Right cardiac atrium (tissue), 5 donors: ENCODE data around the gene DPP3. TPM values are rescaled to one million over a fixed set of nuclear protein-coding genes. Genes with fewer than 3 reads are reported as not detected.

Experiments used
- ATAC-seq, 2 donors: fragments of 200-7000 bp; cut with Tn5 transposase; one replicate each; pipeline versions ENCODE4 v1.8.0 to v1.9.1; 2020; ENCODE audit warnings: moderate library complexity in 2 of 2, mild to moderate bottlenecking in 1 of 2
- DNase-seq, 3 donors: peaks; one replicate each; pipeline ENCODE4 v3.0.0-alpha.2; 2020
- H3K27ac ChIP-seq: one replicate; pipeline ENCODE4 v1.5.1; 2013; ENCODE audit warnings: mild to moderate bottlenecking, low read length, control low read depth, moderate library complexity
- H3K27me3 ChIP-seq: one replicate; pipeline ENCODE4 v1.6.1; 2013; ENCODE audit not compliant: control insufficient read depth, insufficient read depth
- H3K4me1 ChIP-seq: one replicate; pipeline ENCODE4 v1.6.1; 2013; ENCODE audit warnings: low read length; ENCODE audit not compliant: control insufficient read depth, insufficient read depth
- H3K4me3 ChIP-seq: one replicate; pipeline ENCODE4 v1.5.1; 2013; ENCODE audit warnings: low read length, control low read depth
- H3K9me3 ChIP-seq: one replicate; pipeline ENCODE4 v1.6.1; 2013; ENCODE audit warnings: low read length; ENCODE audit not compliant: control insufficient read depth
- WGBS: extraction: QIAGEN DNeasy Blood & Tissue Kit; methylation state at CpG from one replicate; pipeline ENCODE4 v1.1.7; 2013; 5-methylcytosine and 5-hydroxymethylcytosine counted together
- intact Hi-C, 4 donors: fragments of 100-400 bp; cut with DNase I; formaldehyde crosslinking; loops; one replicate each; pipeline versions ENCODE4 v1.11.0 to v1.14.0; 2022 to 2023
- polyA plus RNA-seq: library from polyadenylated mRNA; stranded (reverse); fragments of 200-250 nt; gene quantifications from one replicate; pipeline ENCODE4 v1.2.3, GENCODE V29; 2013
- total RNA-seq, 4 donors: library from RNA; stranded (reverse); fragmentation: NEBNext Ultra II Directional; extraction: Animal tissue kit (Norgen Biotek cat#: 25700); gene quantifications; one replicate each; pipeline ENCODE4 v1.2.1, GENCODE V29; 2021
- donor health status: healthy with polysubstance abuse.
- donor health status: DM: no; HTN: yes; CAD: no.
- donor health status: DM: no; HTN: no; CAD: no.
- donor health status: DM: no; HTN: yes; CAD: no; lungs with severe emphysema.
- donor health status: DM: yes; HTN: yes; CAD: no.

The DPP3 gene
- total and polyA plus RNA-seq, 5 donors: 9.5 to 16.2 (median 13.3) TPM

DNA sequence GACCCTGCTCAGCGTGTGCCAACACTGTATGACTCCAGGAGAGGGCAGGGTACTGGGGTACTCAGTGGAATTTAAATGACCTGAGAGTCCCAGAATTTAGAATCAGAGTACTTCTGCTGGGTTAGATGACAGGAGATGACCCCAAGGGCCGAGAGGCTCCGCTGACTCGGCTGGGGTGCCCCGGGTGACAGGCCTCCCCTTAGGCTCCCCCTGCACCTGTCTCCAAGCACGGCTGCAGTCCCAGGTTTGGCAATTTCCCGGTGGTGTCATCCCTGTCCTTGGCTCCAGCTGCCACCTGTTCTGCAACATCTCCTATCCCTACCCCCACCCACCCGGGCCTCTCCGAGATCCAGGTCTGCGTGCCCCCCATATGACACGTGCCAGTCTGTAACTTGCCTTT lies 67.8 kb downstream of the DPP3 start:
- Histone ChIP-seq H3K27me3 (no peaks in the 10 kb centered on the region), H3K4me1 (no peaks in the 10 kb centered on the region), H3K9me3 (no peaks in the 10 kb centered on the region), H3K4me3 (no peak overlapping the region), H3K27ac (no peak overlapping the region)
- ATAC-seq (no peak), DNase-seq (peak in 1 of 3 donors; percentile 37)
- WGBS: 57% methylated on average over 11 of the region's 11 CpGs
- intact Hi-C loops: no loop called here

DNA sequence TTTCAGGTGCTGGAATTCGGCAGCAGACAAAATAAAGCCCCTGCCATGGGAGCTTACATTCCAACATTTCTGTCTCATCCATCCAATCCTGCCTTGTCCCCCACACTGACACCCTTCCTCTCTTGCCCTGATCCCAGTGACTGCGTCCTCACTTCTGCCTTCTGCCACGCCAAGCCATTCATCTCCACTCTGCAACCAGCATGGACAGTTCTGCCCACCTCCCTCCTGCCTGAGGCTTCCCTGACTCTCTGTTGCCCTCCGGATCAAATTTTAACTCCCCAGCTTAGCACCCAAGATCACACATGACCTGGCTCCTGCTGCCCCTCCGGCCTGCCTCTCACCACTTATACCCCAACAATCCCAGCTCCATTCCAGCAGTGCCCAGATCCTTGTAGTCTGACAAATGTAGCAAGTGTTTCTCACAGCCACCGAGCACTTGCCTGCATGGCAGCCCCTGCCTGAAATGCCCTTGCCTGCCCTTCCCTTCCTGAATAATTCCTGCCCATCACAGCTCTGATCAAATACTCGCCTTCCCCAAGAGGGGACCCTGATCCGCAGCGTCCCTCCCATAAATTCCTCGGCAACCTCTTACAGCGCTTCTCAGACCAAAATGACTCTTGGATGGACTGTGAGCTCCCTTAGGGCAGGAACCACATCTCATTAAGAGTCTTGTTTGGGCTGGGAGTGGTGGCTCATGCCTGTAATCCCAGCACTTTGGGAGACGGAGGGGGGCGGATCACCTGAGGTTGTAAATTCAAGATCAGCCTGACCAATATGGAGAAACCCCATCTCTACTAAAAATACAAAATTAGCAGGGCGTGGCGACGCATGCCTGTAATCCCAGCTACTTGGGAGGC lies 68.8 kb downstream of the DPP3 start:
- intact Hi-C loops: no loop called here
- no peaks in the 10 kb centered on the region for H3K9me3 ChIP-seq
- H3K4me1 ChIP-seq: no peaks in the 10 kb centered on the region
- no peak for ATAC-seq
- no peaks in the 10 kb centered on the region for H3K27me3 ChIP-seq
- peak in 2 of 3 donors; percentile 18 to 22 for DNase-seq
- WGBS: 53% methylated on average over 16 of the region's 16 CpGs
- no peak overlapping the region for H3K4me3 ChIP-seq
- no peak overlapping the region for H3K27ac ChIP-seq

DNA sequence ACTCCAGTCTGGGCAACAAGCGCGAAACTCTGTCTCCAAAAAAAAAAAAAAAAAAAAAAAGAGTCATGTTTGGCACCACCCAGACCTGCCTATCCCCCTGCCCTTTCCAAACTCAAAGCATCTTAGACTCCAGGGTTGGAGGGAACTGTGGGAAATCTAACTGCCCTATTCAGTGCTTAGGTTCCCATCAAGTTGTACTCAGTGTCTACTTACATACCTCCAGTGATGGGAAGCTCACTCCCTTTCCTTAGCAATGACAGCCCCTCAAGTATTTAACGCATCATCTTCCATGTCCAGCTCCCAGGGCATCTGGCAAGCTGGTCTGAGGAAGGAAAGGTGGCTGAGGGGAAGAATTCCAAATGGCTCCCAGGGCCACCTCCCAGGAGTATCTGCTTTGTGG lies 69.5 kb downstream of the DPP3 start:
- H3K4me3 ChIP-seq: no peak overlapping the region
- DNase-seq: no peak
- ATAC-seq: no peak
- no peaks in the 10 kb centered on the region for H3K27me3 ChIP-seq
- no peak overlapping the region for H3K27ac ChIP-seq
- no peaks in the 10 kb centered on the region for H3K4me1 ChIP-seq
- intact Hi-C loops: no loop called here
- WGBS: 88% methylated on average over 3 of the region's 3 CpGs
- H3K9me3 ChIP-seq: no peaks in the 10 kb centered on the region

- intact Hi-C loops: no loop called here
- 81% methylated on average over 4 of the region's 4 CpGs for WGBS
- ATAC-seq (no peak), DNase-seq (no peak)
- H3K27me3 ChIP-seq: no peaks in the 10 kb centered on the region
- H3K4me1 ChIP-seq: no peaks in the 10 kb centered on the region
- H3K4me3 ChIP-seq: no peak overlapping the region
- H3K9me3 ChIP-seq: no peaks in the 10 kb centered on the region
- H3K27ac ChIP-seq: no peak overlapping the region
Observed at GRCh38 chr11:66550887-66551286, 70.7 kb downstream of the DPP3 start.

- DNase-seq (no peak), ATAC-seq (no peak)
- no peaks in the 10 kb centered on the region for H3K27me3 ChIP-seq
- 72% methylated on average over 5 of the region's 5 CpGs for WGBS
- intact Hi-C loops: no loop called here
- peaks cover 3% of the 10 kb centered on the region for H3K4me1 ChIP-seq
- no peaks in the 10 kb centered on the region for H3K9me3 ChIP-seq
- H3K27ac ChIP-seq: no peak overlapping the region
- H3K4me3 ChIP-seq: no peak overlapping the region
Observed at GRCh38 chr11:66554602-66555001, 74.4 kb downstream of the DPP3 start.

DNA sequence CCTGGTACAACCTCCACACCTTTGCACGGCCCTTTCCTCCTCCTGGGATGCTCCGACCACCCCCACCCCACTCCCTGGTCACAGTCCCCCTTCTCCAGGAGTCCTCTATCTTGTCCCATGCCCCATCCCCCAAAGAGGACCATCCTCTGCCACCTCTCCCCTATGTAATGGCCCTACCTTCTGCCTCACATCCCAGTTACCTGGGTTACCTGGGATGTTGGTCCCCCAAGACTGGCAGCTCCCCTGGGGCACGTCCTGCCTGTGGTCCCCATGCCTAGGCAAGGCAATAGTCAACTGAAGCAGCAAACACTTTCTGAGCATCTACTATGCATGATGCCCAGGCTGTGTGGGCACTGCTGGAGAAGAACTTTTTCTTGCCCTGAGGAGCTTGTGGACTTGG lies 75.2 kb downstream of the DPP3 start:
- intact Hi-C loops: no loop called here
- Histone ChIP-seq H3K27me3 (no peaks in the 10 kb centered on the region), H3K4me3 (no peak overlapping the region), H3K27ac (no peak overlapping the region), H3K4me1 (peaks cover 3% of the 10 kb centered on the region), H3K9me3 (no peaks in the 10 kb centered on the region)
- WGBS: 70% methylated on average over 3 of the region's 3 CpGs
- DNase-seq: peak in 1 of 3 donors; percentile 19
- no peak for ATAC-seq

DNA sequence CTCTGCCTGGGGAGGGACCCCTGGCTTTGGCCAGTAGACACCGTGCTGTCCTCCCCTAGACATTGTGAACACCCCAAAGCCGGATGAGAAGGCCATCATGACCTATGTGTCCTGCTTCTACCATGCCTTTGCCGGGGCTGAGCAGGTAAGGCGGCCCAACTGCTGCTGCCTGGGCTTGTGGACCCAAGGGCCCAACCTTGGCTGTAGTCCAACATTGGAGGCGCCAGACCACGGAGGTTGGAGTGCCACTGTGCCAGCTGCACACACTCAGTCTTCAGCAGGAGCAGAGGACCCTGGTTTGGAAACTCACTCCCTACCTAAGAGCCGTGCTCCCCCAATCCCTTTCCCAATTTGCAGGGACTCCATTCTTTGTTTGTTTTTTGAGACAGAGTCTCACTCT lies 75.9 kb downstream of the DPP3 start:
- no peak overlapping the region for H3K4me3 ChIP-seq
- H3K27me3 ChIP-seq: no peaks in the 10 kb centered on the region
- no peak overlapping the region for H3K27ac ChIP-seq
- intact Hi-C loops: no loop called here
- H3K9me3 ChIP-seq: no peaks in the 10 kb centered on the region
- DNase-seq (peak in 1 of 3 donors; percentile 21), ATAC-seq (no peak)
- peaks cover 3% of the 10 kb centered on the region for H3K4me1 ChIP-seq
- WGBS: 86% methylated on average over 7 of the region's 7 CpGs

- no peaks in the 10 kb centered on the region for H3K27me3 ChIP-seq
- peaks cover 3% of the 10 kb centered on the region for H3K4me1 ChIP-seq
- no peaks in the 10 kb centered on the region for H3K9me3 ChIP-seq
- intact Hi-C loops: no loop called here
- ATAC-seq (no peak), DNase-seq (no peak)
- no peak overlapping the region for H3K27ac ChIP-seq
- WGBS: 91% methylated on average over 24 of the region's 24 CpGs
- no peak overlapping the region for H3K4me3 ChIP-seq
Observed at GRCh38 chr11:66557733-66558326, 77.6 kb downstream of the DPP3 start.

Other genes with a start within 250 kb of the DPP3 start
- 10 to 100 TPM; 27.8 to 33.4 (median 30.6) TPM for gene KLC2, start 222.7 kb upstream of the DPP3 start, total RNA-seq
- 34.7 TPM for gene KLC2, start 222.7 kb upstream of the DPP3 start, polyA plus RNA-seq
- gene RAB1B, start 211.8 kb upstream of the DPP3 start, total RNA-seq: 100 to 1,000 TPM; 114 to 129 (median 125) TPM
- gene RAB1B, start 211.8 kb upstream of the DPP3 start, polyA plus RNA-seq: 170 TPM
- under 1 TPM in 2 of 4 donors, not detected in 2; 0.25 to 0.47 TPM for gene CNIH2, start 202.3 kb upstream of the DPP3 start, total RNA-seq
- 0.23 TPM for gene CNIH2, start 202.3 kb upstream of the DPP3 start, polyA plus RNA-seq
- gene YIF1A, start 191.3 kb upstream of the DPP3 start, total RNA-seq: 10 to 100 TPM; 48.0 to 65.3 (median 50.5) TPM
- gene YIF1A, start 191.3 kb upstream of the DPP3 start, polyA plus RNA-seq: 56.1 TPM
- gene TMEM151A, start 188.5 kb upstream of the DPP3 start, total RNA-seq: under 1 TPM; 0.20 to 0.31 (median 0.26) TPM
- gene TMEM151A, start 188.5 kb upstream of the DPP3 start, polyA plus RNA-seq: 0.45 TPM
- 10 to 100 TPM; 10.5 to 22.9 (median 21.9) TPM for gene CD248, start 163.4 kb upstream of the DPP3 start, total RNA-seq
- 12.0 TPM for gene CD248, start 163.4 kb upstream of the DPP3 start, polyA plus RNA-seq
- gene RIN1, start 144.0 kb upstream of the DPP3 start, total RNA-seq: 1 to 10 TPM; 2.0 to 3.8 (median 2.2) TPM
- 1.6 TPM for gene RIN1, start 144.0 kb upstream of the DPP3 start, polyA plus RNA-seq
- 10 to 100 TPM; 12.7 to 19.8 (median 15.0) TPM for gene BRMS1, start 135.3 kb upstream of the DPP3 start, total RNA-seq
- 26.0 TPM for gene BRMS1, start 135.3 kb upstream of the DPP3 start, polyA plus RNA-seq
- gene B4GAT1, start 132.8 kb upstream of the DPP3 start, total RNA-seq: 10 to 100 TPM; 43.9 to 67.1 (median 57.0) TPM
- 60.2 TPM for gene B4GAT1, start 132.8 kb upstream of the DPP3 start, polyA plus RNA-seq
- 10 to 100 TPM; 18.7 to 33.2 (median 30.0) TPM for gene SLC29A2, start 108.7 kb upstream of the DPP3 start, total RNA-seq
- gene SLC29A2, start 108.7 kb upstream of the DPP3 start, polyA plus RNA-seq: 24.3 TPM
- under 1 TPM; 0.09 to 0.84 (median 0.14) TPM for gene NPAS4, start 59.4 kb upstream of the DPP3 start, total RNA-seq
- gene NPAS4, start 59.4 kb upstream of the DPP3 start, polyA plus RNA-seq: 0.84 TPM
- 10 to 100 TPM; 47.5 to 53.0 (median 50.1) TPM for gene MRPL11, start 41.6 kb upstream of the DPP3 start, total RNA-seq
- 62.6 TPM for gene MRPL11, start 41.6 kb upstream of the DPP3 start, polyA plus RNA-seq
- 10 to 100 TPM in 3 of 4 donors, 1 to 10 TPM in 1; 9.9 to 14.2 (median 12.8) TPM for gene PELI3, start 13.5 kb upstream of the DPP3 start, total RNA-seq
- 12.8 TPM for gene PELI3, start 13.5 kb upstream of the DPP3 start, polyA plus RNA-seq
- gene BBS1, start 30.2 kb downstream of the DPP3 start, total RNA-seq: 10 to 100 TPM; 19.3 to 25.2 (median 21.4) TPM
- gene BBS1, start 30.2 kb downstream of the DPP3 start, polyA plus RNA-seq: 12.4 TPM
- gene ZDHHC24, start 65.6 kb downstream of the DPP3 start, total RNA-seq: 1 to 10 TPM; 6.6 to 7.8 (median 7.5) TPM
- 6.3 TPM for gene ZDHHC24, start 65.6 kb downstream of the DPP3 start, polyA plus RNA-seq
- gene ACTN3, start 66.5 kb downstream of the DPP3 start, total RNA-seq: under 1 TPM in 1 of 4 donors, not detected in 3; 0.09 TPM
- 0.05 TPM for gene ACTN3, start 66.5 kb downstream of the DPP3 start, polyA plus RNA-seq
- 100 to 1,000 TPM in 2 of 4 donors, 10 to 100 TPM in 2; 85.5 to 136 (median 95.2) TPM for gene CTSF, start 88.2 kb downstream of the DPP3 start, total RNA-seq
- 56.0 TPM for gene CTSF, start 88.2 kb downstream of the DPP3 start, polyA plus RNA-seq
- gene CCDC87, start 112.6 kb downstream of the DPP3 start, total RNA-seq: under 1 TPM; 0.53 to 0.99 (median 0.68) TPM
- gene CCDC87, start 112.6 kb downstream of the DPP3 start, polyA plus RNA-seq: 0.43 TPM
- 10 to 100 TPM; 30.3 to 40.2 (median 34.2) TPM for gene CCS, start 112.8 kb downstream of the DPP3 start, total RNA-seq
- 45.8 TPM for gene CCS, start 112.8 kb downstream of the DPP3 start, polyA plus RNA-seq
- gene RBM14, start 136.2 kb downstream of the DPP3 start, total RNA-seq: 10 to 100 TPM; 30.8 to 45.6 (median 33.6) TPM
- 28.1 TPM for gene RBM14, start 136.2 kb downstream of the DPP3 start, polyA plus RNA-seq
- gene RBM4, start 158.3 kb downstream of the DPP3 start, total RNA-seq: 10 to 100 TPM; 66.9 to 77.9 (median 68.3) TPM
- gene RBM4, start 158.3 kb downstream of the DPP3 start, polyA plus RNA-seq: 63.3 TPM
- 10 to 100 TPM in 3 of 4 donors, 1 to 10 TPM in 1; 9.0 to 15.7 (median 12.2) TPM for gene RBM4B, start 197.5 kb downstream of the DPP3 start, total RNA-seq
- 11.5 TPM for gene RBM4B, start 197.5 kb downstream of the DPP3 start, polyA plus RNA-seq
- gene SPTBN2, start 248.8 kb downstream of the DPP3 start, total RNA-seq: 1 to 10 TPM; 2.3 to 7.0 (median 3.1) TPM
- 0.38 TPM for gene SPTBN2, start 248.8 kb downstream of the DPP3 start, polyA plus RNA-seq